ENCODE measurements around the gene ZBTB33. TPM values are rescaled to one million over a fixed set of nuclear protein-coding genes. Genes with fewer than 3 reads are reported as not detected.

ZBTB33 gene
- total RNA-seq, 1 donor, result 18.3 TPM

DNA sequence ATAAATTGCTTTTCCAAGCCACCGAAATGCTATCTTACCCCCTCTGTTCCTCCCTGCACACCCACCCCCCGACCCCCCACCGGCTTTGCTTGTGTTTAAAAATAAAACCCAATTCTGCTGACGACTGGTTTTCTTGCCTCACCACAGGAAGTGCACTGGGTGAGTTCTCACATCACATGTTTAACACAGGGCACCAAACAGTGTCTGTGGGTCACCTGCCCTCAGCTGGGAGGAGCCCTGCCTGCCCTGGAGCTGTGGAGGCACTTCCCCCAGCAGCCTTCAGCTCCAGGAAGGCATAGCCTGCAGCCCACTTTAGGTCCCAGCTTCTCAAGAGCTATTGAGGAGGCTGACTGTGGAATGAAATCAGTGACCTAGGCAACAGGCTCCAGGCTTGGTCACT lies 51.8 kb downstream of the ZBTB33 start:
- H3K4me3 ChIP-seq (ENCODE audit: low read depth, low read length), result no peak overlapping the region
- TF ChIP-seq, protein P1, sequence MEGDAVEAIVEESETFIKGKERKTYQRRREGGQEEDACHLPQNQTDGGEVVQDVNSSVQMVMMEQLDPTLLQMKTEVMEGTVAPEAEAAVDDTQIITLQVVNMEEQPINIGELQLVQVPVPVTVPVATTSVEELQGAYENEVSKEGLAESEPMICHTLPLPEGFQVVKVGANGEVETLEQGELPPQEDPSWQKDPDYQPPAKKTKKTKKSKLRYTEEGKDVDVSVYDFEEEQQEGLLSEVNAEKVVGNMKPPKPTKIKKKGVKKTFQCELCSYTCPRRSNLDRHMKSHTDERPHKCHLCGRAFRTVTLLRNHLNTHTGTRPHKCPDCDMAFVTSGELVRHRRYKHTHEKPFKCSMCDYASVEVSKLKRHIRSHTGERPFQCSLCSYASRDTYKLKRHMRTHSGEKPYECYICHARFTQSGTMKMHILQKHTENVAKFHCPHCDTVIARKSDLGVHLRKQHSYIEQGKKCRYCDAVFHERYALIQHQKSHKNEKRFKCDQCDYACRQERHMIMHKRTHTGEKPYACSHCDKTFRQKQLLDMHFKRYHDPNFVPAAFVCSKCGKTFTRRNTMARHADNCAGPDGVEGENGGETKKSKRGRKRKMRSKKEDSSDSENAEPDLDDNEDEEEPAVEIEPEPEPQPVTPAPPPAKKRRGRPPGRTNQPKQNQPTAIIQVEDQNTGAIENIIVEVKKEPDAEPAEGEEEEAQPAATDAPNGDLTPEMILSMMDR (IDR thresholded peaks at IDR 0.05; ENCODE audit: insufficient read depth, low read length), result no peak
- DNase-seq (ENCODE audit: low read depth), result no peak

DNA sequence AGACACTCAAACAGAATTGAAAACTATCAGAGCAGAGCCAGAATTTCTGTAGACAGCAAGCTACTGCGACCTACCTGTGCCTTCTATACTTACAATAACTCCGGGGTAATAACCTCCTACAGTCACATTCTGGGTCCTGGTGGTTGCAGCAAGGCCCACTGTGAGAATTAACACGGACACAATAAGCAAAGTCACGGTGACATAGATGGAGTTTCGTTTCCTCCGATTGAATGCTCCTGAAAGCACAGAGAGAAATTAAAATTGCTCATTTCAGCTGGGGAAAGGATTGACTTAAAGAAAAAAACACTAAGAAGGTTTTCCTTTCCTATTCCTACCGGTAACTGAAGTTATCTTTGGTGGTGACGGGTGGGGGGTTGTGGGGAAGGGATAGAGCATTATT lies 53.6 kb downstream of the ZBTB33 start:
- H3K4me3 ChIP-seq (ENCODE audit: low read depth, low read length), result no peak overlapping the region
- no peak for DNase-seq (ENCODE audit: low read depth)
- TF ChIP-seq, protein P1 (IDR thresholded peaks at IDR 0.05; ENCODE audit: insufficient read depth, low read length), result no peak

DNA sequence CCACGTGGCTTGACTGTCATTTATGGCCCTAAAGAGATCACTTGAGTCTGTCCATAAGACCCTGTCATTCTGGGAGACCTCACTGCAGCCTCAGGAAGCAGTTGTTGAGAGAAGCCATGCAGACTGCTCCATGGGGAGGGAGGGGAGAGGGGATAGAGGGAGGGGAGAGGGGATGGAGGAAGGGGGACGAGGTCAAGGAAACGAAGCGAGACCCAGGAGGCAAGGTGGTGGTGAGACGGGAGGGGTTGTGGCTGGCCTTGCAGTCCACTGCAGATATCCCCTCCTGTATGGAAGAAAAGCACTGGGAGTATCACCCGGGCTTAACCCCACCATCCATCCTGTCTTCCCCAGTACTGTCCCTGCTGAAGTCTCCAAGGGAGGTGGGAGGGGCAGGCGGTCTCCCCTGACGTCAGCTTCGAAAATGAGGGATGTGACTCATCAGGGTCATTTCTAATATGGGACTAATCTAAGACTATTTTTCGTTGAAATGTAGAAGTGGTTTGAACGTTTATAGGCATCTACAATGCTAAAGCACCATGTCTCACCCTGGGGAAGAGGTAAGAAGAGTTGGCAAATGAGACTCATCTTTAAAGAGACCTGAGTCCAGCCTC lies 55.0 kb downstream of the ZBTB33 start:
- TF ChIP-seq, protein P1 (IDR thresholded peaks at IDR 0.05; ENCODE audit: insufficient read depth, low read length), result no peak
- H3K4me3 ChIP-seq (ENCODE audit: low read depth, low read length), result no peak overlapping the region
- no peak for DNase-seq (ENCODE audit: low read depth)

DNA sequence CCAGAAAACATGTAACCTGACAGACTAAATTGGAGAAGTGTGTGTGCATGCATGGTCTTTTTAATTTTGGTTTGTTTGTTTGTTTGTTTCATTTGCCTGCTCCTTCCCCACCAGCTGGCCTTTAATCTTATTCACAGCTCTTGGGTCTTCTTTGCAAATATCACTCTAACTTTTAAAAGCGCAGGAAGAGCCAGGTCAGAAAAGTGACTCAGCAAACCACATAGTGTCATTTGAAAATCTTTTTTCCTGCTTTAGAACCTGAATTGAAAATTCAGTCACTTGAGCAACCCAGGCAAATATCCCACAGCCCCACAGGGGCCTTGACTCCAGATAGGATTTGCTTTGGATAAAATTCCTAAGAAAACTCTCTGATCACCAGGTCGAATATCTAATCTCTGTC lies 56.0 kb downstream of the ZBTB33 start:
- TF ChIP-seq, protein P1 (IDR thresholded peaks at IDR 0.05; ENCODE audit: insufficient read depth, low read length), result no peak
- H3K4me3 ChIP-seq (ENCODE audit: low read depth, low read length), result no peak overlapping the region
- DNase-seq (ENCODE audit: low read depth), result no peak

Other genes starting within 250 kb of the ZBTB33 start
- gene RHOXF2B, start 173.1 kb upstream of the ZBTB33 start, total RNA-seq (ENCODE audit: low replicate concordance), result not detected in 2 replicates
- not detected in 2 replicates for gene RHOXF1, start 134.9 kb upstream of the ZBTB33 start, total RNA-seq (ENCODE audit: low replicate concordance)
- not detected in 2 replicates for gene RHOXF2, start 92.2 kb upstream of the ZBTB33 start, total RNA-seq (ENCODE audit: low replicate concordance)
- not detected in 2 replicates for gene TMEM255A, start 60.6 kb downstream of the ZBTB33 start, total RNA-seq (ENCODE audit: low replicate concordance)
- not detected in 2 replicates for gene ATP1B4, start 111.3 kb downstream of the ZBTB33 start, total RNA-seq (ENCODE audit: low replicate concordance)
- 46.8 and 247 TPM in 2 replicates for gene LAMP2, start 218.5 kb downstream of the ZBTB33 start, total RNA-seq (ENCODE audit: low replicate concordance)

Data from fibroblast of the aortic adventitia (primary cell).